ENCODE measurements around the gene RREB1. TPM values are rescaled to one million over a fixed set of nuclear protein-coding genes. Genes with fewer than 3 reads are reported as not detected.

RREB1 gene
- total RNA-seq, 1 experiment from 2014 or later, result 53.5 TPM

DNA sequence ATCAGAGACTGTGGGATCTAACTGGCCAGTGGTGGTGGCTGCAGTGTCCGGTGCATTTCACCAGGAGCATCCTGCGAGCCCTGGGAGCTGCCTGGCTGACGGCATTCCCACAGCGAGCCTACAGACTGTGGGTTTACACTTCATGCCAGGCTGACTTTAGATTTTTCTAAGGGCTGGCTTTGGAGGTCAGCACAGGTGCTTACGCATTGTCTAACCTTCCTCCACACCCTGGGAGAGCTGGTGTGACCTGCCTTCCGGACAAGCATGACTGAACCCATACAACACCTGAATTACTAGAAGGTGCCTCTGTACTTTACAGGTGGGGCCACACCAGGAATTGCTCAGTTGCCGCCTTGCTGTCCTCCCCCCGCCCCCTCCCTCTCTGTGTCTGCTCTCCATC, 96.2 kb downstream of the RREB1 start:
- Mint-ChIP-seq H3K9me3 (ENCODE audit: unreplicated experiment) (no peaks in the 10 kb centered on the region), H3K27me3 (ENCODE audit: insufficient read depth, unreplicated experiment) (no peaks in the 10 kb centered on the region), H3K27ac (ENCODE audit: low read depth, unreplicated experiment) (no peak overlapping the region), H3K4me3 (ENCODE audit: unreplicated experiment) (no peak overlapping the region), H3K4me1 (ENCODE audit: insufficient read depth, unreplicated experiment) (no peaks in the 10 kb centered on the region), H3K36me3 (ENCODE audit: insufficient read depth, unreplicated experiment) (peaks cover 64% of the 10 kb centered on the region)
- no peak for DNase-seq (ENCODE audit: unreplicated experiment)
- intact Hi-C loops (cut with micrococcal nuclease), result no loop called here
- ChIA-PET POLR2A (interaction anchor here (0.5 to 0.6 kb wide), 2 partner anchors 20 to 67 kb away, joined by 3 read pairs; no protein-coding TSS in a partner anchor), CTCF (interaction anchor here (0.6 kb wide), 1 partner anchor 18 kb away, joined by 3 read pairs; no protein-coding TSS in a partner anchor)
- no TSS peak for BruUV-seq (replicated peaks)
- no peak for TF ChIP-seq CTCF (IDR thresholded peaks at IDR 0.05; ENCODE audit: unreplicated experiment)

GRCh38 chr6:7204726-7205125, 97.0 kb downstream of the RREB1 start:
- DNase-seq (ENCODE audit: unreplicated experiment), result no peak
- Mint-ChIP-seq H3K27ac (ENCODE audit: low read depth, unreplicated experiment) (peak overlapping the region; percentile 31), H3K9me3 (ENCODE audit: unreplicated experiment) (no peaks in the 10 kb centered on the region), H3K36me3 (ENCODE audit: insufficient read depth, unreplicated experiment) (peaks cover 64% of the 10 kb centered on the region), H3K27me3 (ENCODE audit: insufficient read depth, unreplicated experiment) (no peaks in the 10 kb centered on the region), H3K4me1 (ENCODE audit: insufficient read depth, unreplicated experiment) (no peaks in the 10 kb centered on the region), H3K4me3 (ENCODE audit: unreplicated experiment) (no peak overlapping the region)
- intact Hi-C loops (cut with micrococcal nuclease), result no loop called here
- no peak for TF ChIP-seq CTCF (IDR thresholded peaks at IDR 0.05; ENCODE audit: unreplicated experiment)
- CTCF ChIA-PET, result interaction anchor here (1.0 kb wide), 1 partner anchor 10 kb away, joined by 3 read pairs; no protein-coding TSS in a partner anchor
- POLR2A ChIA-PET, result no interaction called here
- BruUV-seq (replicated peaks), result no TSS peak

DNA sequence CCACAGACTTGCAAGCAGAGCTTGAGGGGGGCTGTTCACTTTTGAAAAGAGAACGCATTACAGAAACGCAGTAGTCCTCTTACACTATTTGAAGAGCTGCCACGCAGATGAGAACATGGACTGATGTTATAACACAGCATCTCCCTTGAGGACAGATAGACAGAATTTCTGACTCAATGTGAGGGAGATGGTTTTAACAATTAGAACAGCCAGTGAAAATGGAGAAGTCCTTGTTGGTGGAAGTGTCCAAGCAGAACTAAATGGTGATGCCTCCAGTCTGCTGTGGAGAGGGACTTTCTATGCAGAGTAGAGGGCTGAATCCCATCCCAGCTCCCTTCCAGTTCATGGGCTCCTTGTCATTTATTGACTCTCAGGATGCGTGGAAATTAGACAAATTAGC, 100.0 kb downstream of the RREB1 start:
- Mint-ChIP-seq H3K4me1 (ENCODE audit: insufficient read depth, unreplicated experiment) (no peaks in the 10 kb centered on the region), H3K36me3 (ENCODE audit: insufficient read depth, unreplicated experiment) (peaks cover 67% of the 10 kb centered on the region), H3K9me3 (ENCODE audit: unreplicated experiment) (no peaks in the 10 kb centered on the region), H3K4me3 (ENCODE audit: unreplicated experiment) (no peak overlapping the region), H3K27ac (ENCODE audit: low read depth, unreplicated experiment) (no peak overlapping the region), H3K27me3 (ENCODE audit: insufficient read depth, unreplicated experiment) (no peaks in the 10 kb centered on the region)
- intact Hi-C loops (cut with micrococcal nuclease), result no loop called here
- no TSS peak for BruUV-seq (replicated peaks)
- ChIA-PET CTCF (no interaction called here), POLR2A (no interaction called here)
- no peak for TF ChIP-seq CTCF (IDR thresholded peaks at IDR 0.05; ENCODE audit: unreplicated experiment)
- no peak for DNase-seq (ENCODE audit: unreplicated experiment)

DNA sequence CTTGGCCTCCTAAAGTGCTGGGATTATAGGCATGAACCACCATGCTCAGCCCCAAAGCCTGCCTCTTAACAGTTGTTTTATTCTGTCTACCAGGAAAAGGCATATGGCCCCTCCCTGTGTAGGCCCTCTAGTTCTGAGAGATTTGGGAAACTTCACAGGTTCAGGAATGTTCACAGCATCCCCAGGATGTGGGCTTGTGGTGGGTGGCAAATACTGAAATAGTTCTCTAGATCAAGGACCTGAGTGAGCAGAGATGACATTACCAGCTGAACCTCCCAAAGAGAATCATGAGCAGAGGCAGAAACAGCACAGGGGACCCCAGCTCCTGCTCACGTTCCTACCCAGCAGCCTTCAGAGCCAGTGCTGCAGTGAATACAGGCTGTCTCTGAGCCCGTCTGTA, 105.7 kb downstream of the RREB1 start:
- no peak for DNase-seq (ENCODE audit: unreplicated experiment)
- BruUV-seq (replicated peaks), result no TSS peak
- no peak for TF ChIP-seq CTCF (IDR thresholded peaks at IDR 0.05; ENCODE audit: unreplicated experiment)
- CTCF ChIA-PET, result interaction anchor here (0.7 kb wide), 1 partner anchor 10 kb away, joined by 3 read pairs; no protein-coding TSS in a partner anchor
- Mint-ChIP-seq H3K4me1 (ENCODE audit: insufficient read depth, unreplicated experiment) (no peaks in the 10 kb centered on the region), H3K27ac (ENCODE audit: low read depth, unreplicated experiment) (peak overlapping the region; percentile 25), H3K27me3 (ENCODE audit: insufficient read depth, unreplicated experiment) (no peaks in the 10 kb centered on the region), H3K36me3 (ENCODE audit: insufficient read depth, unreplicated experiment) (peaks cover 59% of the 10 kb centered on the region), H3K9me3 (ENCODE audit: unreplicated experiment) (no peaks in the 10 kb centered on the region), H3K4me3 (ENCODE audit: unreplicated experiment) (no peak overlapping the region)
- intact Hi-C loops (cut with micrococcal nuclease), result no loop called here
- POLR2A ChIA-PET, result no interaction called here
